ENCODE data around the gene HNRNPLL.

DNA sequence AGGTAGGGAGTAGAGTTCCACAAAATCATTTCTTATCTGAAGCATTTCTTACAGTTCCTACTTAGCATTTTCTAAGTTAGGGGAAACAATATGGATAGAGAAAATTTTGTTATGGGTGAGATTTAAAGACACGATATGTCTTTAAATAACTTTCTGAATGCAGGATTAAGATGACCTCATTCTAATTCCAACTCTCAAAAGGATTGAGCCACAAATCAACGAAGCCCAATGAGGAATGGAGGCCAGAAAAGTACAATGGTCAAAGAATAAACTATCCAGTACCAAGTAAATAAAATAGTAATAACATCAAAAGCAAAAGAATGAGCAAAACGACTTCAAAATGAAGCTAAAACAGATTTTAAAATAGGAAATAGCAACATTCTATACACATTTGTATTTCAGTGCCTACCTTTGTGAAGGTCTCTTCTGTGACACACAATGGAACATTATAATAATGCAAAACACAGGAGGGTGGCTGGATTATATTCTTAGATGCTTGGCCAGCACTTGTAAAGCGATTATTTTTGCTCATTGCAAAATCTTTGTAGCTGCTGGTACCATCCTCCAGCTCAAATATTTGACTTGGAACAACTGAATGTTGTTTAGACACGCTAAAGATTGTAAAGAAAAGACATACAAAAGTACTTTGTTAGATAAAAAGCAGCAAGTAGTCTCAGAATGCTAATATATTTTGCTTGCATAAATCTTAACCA is 33.8 kb downstream of the HNRNPLL start:
- TF ChIP-seq EZH2phosphoT487 (IDR thresholded peaks at IDR 0.05; ENCODE audit: unreplicated experiment) (no peak), EZH2 (IDR thresholded peaks at IDR 0.05; ENCODE audit: low read depth, unreplicated experiment) (no peak), CTCF (conservative IDR thresholded peaks at IDR 0.05; ENCODE audit: low read depth in 2 of 2) (no peak), CREB1 (CRISPR knock-in tag; IDR thresholded peaks at IDR 0.05; ENCODE audit: low read depth) (no peak), POLR2AphosphoS5 (IDR thresholded peaks at IDR 0.05; ENCODE audit: low read depth) (no peak), JUNB (IDR thresholded peaks at IDR 0.05; ENCODE audit: unreplicated experiment) (no peak), STAT1 (IDR thresholded peaks at IDR 0.05; ENCODE audit: unreplicated experiment) (no peak), ZNF114 (CRISPR knock-in tag; IDR thresholded peaks at IDR 0.05) (no peak)
- TF ChIP-seq, protein P1, sequence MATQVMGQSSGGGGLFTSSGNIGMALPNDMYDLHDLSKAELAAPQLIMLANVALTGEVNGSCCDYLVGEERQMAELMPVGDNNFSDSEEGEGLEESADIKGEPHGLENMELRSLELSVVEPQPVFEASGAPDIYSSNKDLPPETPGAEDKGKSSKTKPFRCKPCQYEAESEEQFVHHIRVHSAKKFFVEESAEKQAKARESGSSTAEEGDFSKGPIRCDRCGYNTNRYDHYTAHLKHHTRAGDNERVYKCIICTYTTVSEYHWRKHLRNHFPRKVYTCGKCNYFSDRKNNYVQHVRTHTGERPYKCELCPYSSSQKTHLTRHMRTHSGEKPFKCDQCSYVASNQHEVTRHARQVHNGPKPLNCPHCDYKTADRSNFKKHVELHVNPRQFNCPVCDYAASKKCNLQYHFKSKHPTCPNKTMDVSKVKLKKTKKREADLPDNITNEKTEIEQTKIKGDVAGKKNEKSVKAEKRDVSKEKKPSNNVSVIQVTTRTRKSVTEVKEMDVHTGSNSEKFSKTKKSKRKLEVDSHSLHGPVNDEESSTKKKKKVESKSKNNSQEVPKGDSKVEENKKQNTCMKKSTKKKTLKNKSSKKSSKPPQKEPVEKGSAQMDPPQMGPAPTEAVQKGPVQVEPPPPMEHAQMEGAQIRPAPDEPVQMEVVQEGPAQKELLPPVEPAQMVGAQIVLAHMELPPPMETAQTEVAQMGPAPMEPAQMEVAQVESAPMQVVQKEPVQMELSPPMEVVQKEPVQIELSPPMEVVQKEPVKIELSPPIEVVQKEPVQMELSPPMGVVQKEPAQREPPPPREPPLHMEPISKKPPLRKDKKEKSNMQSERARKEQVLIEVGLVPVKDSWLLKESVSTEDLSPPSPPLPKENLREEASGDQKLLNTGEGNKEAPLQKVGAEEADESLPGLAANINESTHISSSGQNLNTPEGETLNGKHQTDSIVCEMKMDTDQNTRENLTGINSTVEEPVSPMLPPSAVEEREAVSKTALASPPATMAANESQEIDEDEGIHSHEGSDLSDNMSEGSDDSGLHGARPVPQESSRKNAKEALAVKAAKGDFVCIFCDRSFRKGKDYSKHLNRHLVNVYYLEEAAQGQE (IDR thresholded peaks at IDR 0.05; ENCODE audit: unreplicated experiment): no peak
